ENCODE data around the gene CCDC137. TPM values are rescaled to one million over a fixed set of nuclear protein-coding genes. Genes with fewer than 3 reads are reported as not detected.
A peak's percentile ranks its signal among the peaks of the same experiment; 100 is the strongest.

CCDC137 gene
- total RNA-seq, 2 donors from 2014 or later: 3.8 to 5.1 TPM

- H3K27me3 ChIP-seq: no peaks in the 10 kb centered on the region
- TF ChIP-seq, protein P1, sequence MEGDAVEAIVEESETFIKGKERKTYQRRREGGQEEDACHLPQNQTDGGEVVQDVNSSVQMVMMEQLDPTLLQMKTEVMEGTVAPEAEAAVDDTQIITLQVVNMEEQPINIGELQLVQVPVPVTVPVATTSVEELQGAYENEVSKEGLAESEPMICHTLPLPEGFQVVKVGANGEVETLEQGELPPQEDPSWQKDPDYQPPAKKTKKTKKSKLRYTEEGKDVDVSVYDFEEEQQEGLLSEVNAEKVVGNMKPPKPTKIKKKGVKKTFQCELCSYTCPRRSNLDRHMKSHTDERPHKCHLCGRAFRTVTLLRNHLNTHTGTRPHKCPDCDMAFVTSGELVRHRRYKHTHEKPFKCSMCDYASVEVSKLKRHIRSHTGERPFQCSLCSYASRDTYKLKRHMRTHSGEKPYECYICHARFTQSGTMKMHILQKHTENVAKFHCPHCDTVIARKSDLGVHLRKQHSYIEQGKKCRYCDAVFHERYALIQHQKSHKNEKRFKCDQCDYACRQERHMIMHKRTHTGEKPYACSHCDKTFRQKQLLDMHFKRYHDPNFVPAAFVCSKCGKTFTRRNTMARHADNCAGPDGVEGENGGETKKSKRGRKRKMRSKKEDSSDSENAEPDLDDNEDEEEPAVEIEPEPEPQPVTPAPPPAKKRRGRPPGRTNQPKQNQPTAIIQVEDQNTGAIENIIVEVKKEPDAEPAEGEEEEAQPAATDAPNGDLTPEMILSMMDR (IDR thresholded peaks at IDR 0.05): no peak
- H3K9me3 ChIP-seq: no peaks in the 10 kb centered on the region
- no peak overlapping the region for H3K4me3 ChIP-seq
- H3K27ac ChIP-seq: no peak overlapping the region
- peaks cover 0 to 15% of the 10 kb centered on the region in 2 donors for H3K4me1 ChIP-seq
- no peaks in the 10 kb centered on the region for H3K36me3 ChIP-seq
- DNase-seq (ENCODE audit: low spot score): no peak
Observed at GRCh38 chr17:81662002-81662401, 4.5 kb upstream of the CCDC137 start.

GRCh38 chr17:81664051-81664470 is 2.5 kb upstream of the CCDC137 start:
- Histone ChIP-seq H3K4me1 (peaks cover 0 to 29% of the 10 kb centered on the region in 2 donors), H3K27me3 (no peaks in the 10 kb centered on the region), H3K9me3 (no peaks in the 10 kb centered on the region), H3K27ac (no peak overlapping the region), H3K36me3 (no peaks in the 10 kb centered on the region), H3K4me3 (no peak overlapping the region)
- no peak for DNase-seq (ENCODE audit: low spot score)
- TF ChIP-seq, protein P1 (IDR thresholded peaks at IDR 0.05): no peak

- H3K9me3 ChIP-seq: no peaks in the 10 kb centered on the region
- TF ChIP-seq, protein P1 (IDR thresholded peaks at IDR 0.05): no peak
- peak overlapping the region; percentile 85 for H3K27ac ChIP-seq
- peaks cover 0 to 29% of the 10 kb centered on the region in 2 donors for H3K4me1 ChIP-seq
- peaks cover 14% of the 10 kb centered on the region for H3K36me3 ChIP-seq
- no peak for DNase-seq (ENCODE audit: low spot score)
- peak overlapping the region; percentile 89 to 99 for H3K4me3 ChIP-seq
- H3K27me3 ChIP-seq: no peaks in the 10 kb centered on the region
Observed at GRCh38 chr17:81665205-81666091, 1.1 kb upstream of the CCDC137 start.

DNA sequence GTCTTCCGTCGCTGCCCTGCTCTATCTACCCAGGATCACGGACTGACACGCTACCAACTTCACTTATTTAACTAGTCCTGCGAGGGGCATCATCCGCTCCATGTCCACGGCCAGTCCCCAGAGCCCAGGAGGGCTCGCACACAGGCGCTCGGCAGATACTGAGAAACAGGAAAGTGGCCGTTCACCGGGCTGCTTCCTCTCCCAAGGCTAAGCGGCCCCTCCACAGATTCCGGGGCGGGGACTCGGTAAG is 520 bp upstream of the CCDC137 start:
- no peaks in the 10 kb centered on the region for H3K27me3 ChIP-seq
- DNase-seq (ENCODE audit: low spot score): no peak
- peak overlapping the region; percentile 89 to 99 for H3K4me3 ChIP-seq
- H3K36me3 ChIP-seq: peaks cover 17% of the 10 kb centered on the region
- TF ChIP-seq, protein P1 (IDR thresholded peaks at IDR 0.05): no peak
- H3K4me1 ChIP-seq: peaks cover 0 to 29% of the 10 kb centered on the region in 2 donors
- H3K27ac ChIP-seq: peak overlapping the region; percentile 85
- no peaks in the 10 kb centered on the region for H3K9me3 ChIP-seq

DNA sequence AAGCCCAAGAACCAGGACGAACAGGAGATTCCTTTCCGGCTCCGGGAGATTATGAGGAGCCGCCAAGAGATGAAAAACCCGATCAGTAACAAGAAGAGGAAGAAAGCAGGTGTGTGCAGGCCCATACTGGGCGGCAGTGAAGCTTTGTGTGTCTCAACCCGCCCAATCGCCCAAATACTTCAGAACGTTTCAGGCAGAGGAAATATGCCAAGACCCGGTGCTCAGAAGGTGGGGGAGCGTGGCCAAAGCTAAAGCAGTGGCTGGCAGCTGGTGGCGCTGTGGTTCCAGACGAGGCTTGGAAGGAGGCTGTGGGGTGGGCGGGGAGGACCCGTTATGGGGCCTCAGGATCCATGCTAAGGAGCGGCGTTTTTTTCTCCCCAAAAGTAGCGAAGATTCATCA is 1.2 kb downstream of the CCDC137 start:
- DNase-seq (ENCODE audit: low spot score): no peak
- Histone ChIP-seq H3K4me1 (peaks cover 0 to 29% of the 10 kb centered on the region in 2 donors), H3K27me3 (no peaks in the 10 kb centered on the region), H3K9me3 (no peaks in the 10 kb centered on the region), H3K4me3 (no peak overlapping the region), H3K27ac (no peak overlapping the region), H3K36me3 (peaks cover 34% of the 10 kb centered on the region)
- TF ChIP-seq, protein P1 (IDR thresholded peaks at IDR 0.05): no peak

All from right atrium auricular region (tissue), 2 donors.